HL-60 (cell line): ENCODE data around the gene VSIG10L2.

ENCODE experiments used
- CTCF ChIP-seq: IDR thresholded peaks from one replicate; pipeline ENCODE4 v1.5.1; 2011; ENCODE audit warnings: low read length, control low read depth, inconsistent platforms; ENCODE audit not compliant: insufficient read depth
- GABPA ChIP-seq: IDR thresholded peaks from 2 replicates; pipeline ENCODE4 v1.6.1; 2012; ENCODE audit warnings: low read depth
- POLR2AphosphoS5 ChIP-seq: IDR thresholded peaks from 2 replicates; pipeline ENCODE4 v1.6.1; 2012; ENCODE audit warnings: low read depth
- SPI1 ChIP-seq: IDR thresholded peaks from 2 replicates; pipeline ENCODE4 v1.6.1; 2012; ENCODE audit warnings: low read depth, mild to moderate bottlenecking, borderline replicate concordance
- TF ChIP-seq, protein P1 (sequence below): IDR thresholded peaks from 2 replicates; pipeline ENCODE4 v1.6.1; 2012; ENCODE audit warnings: low read depth; ENCODE audit not compliant: insufficient replicate concordance

GRCh38 chr11:125994509-125994908 lies 48.7 kb downstream of the VSIG10L2 start:
- no peak for TF ChIP-seq GABPA
- no peak for TF ChIP-seq CTCF
- no peak for TF ChIP-seq POLR2AphosphoS5
- TF ChIP-seq, protein P1, sequence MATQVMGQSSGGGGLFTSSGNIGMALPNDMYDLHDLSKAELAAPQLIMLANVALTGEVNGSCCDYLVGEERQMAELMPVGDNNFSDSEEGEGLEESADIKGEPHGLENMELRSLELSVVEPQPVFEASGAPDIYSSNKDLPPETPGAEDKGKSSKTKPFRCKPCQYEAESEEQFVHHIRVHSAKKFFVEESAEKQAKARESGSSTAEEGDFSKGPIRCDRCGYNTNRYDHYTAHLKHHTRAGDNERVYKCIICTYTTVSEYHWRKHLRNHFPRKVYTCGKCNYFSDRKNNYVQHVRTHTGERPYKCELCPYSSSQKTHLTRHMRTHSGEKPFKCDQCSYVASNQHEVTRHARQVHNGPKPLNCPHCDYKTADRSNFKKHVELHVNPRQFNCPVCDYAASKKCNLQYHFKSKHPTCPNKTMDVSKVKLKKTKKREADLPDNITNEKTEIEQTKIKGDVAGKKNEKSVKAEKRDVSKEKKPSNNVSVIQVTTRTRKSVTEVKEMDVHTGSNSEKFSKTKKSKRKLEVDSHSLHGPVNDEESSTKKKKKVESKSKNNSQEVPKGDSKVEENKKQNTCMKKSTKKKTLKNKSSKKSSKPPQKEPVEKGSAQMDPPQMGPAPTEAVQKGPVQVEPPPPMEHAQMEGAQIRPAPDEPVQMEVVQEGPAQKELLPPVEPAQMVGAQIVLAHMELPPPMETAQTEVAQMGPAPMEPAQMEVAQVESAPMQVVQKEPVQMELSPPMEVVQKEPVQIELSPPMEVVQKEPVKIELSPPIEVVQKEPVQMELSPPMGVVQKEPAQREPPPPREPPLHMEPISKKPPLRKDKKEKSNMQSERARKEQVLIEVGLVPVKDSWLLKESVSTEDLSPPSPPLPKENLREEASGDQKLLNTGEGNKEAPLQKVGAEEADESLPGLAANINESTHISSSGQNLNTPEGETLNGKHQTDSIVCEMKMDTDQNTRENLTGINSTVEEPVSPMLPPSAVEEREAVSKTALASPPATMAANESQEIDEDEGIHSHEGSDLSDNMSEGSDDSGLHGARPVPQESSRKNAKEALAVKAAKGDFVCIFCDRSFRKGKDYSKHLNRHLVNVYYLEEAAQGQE: no peak
- TF ChIP-seq SPI1: no peak
